ENCODE results near the gene OTULINL. TPM values are rescaled to one million over a fixed set of nuclear protein-coding genes. Genes with fewer than 3 reads are reported as not detected.

Gene OTULINL
- total and polyA plus RNA-seq, 2 of the 8 experiments (the other 6 are each of a cell fraction or from before 2014, with no cell fraction given) = 3.1 to 8.3 TPM

DNA sequence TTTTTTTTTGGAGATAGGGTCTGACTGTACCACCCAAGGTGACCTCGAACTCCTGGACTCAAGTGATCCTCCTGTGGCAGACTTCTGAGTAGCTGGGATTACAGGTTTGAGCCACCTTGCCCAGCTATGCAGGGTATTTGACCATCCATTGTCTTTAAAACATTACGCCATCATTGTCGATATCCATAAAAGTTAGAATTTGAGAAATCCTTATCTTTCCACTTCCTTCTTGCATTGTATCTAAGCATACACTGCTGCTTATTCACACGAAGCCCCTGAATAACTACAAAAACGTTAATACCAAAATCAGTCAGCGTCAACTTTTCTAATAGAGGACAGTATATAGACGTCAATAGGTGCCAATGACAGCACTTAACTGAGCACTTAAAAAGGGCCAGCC, 5.4 kb upstream of the OTULINL start (continued):
- no peak for TF ChIP-seq TAF7 (optimal IDR thresholded peaks at IDR 0.05; ENCODE audit: borderline replicate concordance, low read depth, low read length)

All from H1 (cell line).